Thyroid gland (tissue), 4 donors: ENCODE measurements around the gene COG4.

Experiments
- CTCF ChIP-seq, 6 experiments: fragments of 200-600 bp in 3 of 6; fragments of 450-650 bp in 3 of 6; sonication (generic) in 3 of 6; IDR thresholded peaks; one replicate each; pipeline ENCODE4 v1.5.1; 2016 to 2019; ENCODE audit warnings: antibody characterized with exemption in 6 of 6, mild to moderate bottlenecking in 2 of 6, inconsistent platforms in 1 of 6, moderate library complexity in 1 of 6
- POLR2A ChIP-seq, 2 donors: fragments of 450-650 bp; IDR thresholded peaks; one replicate each; pipeline ENCODE4 v1.6.1; 2017; ENCODE audit warnings: antibody characterized with exemption in 2 of 2, mild to moderate bottlenecking in 2 of 2, moderate library complexity in 1 of 2

GRCh38 chr16:70467608-70468007 is 55.7 kb downstream of the COG4 start:
- no peak for TF ChIP-seq CTCF (IDR thresholded peaks at IDR 0.05)
- no peak for TF ChIP-seq POLR2A (IDR thresholded peaks at IDR 0.05)
